ENCODE measurements around the gene NSMF.

DNA sequence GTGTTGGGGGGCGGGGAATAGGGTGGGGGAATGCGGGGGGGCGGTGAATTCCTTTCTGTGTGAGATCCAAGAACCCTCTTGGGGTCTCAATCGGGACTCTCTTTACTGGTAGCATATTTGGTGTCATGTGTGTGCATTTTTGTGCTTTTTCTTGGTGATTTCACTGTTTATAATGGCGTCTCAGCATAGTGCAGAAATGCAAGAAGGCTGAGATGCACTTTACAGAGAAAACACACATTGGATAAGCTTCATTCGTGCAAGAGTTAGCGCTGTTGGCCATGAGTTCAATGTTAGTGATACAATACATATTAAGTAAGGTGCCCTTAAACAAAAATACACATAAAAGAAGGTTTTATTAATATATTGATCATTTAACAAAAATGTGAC is 17.2 kb downstream of the NSMF start:
- no peak for TF ChIP-seq CTCF (conservative IDR thresholded peaks at IDR 0.05 in 1 of 2, IDR thresholded peaks at IDR 0.05 in 1 of 2; ENCODE audit: extremely low read depth in 1 of 2, insufficient read depth in 1 of 2, low read depth in 1 of 2, low read length in 2 of 2)
- no peak for TF ChIP-seq EZH2 (IDR thresholded peaks at IDR 0.05; ENCODE audit: borderline replicate concordance, low read length)

Measured in mammary epithelial cell (primary cell).